Stimulated activated naive CD8-positive, alpha-beta T cell treated with anti-CD3 and anti-CD28 coated beads, Interleukin-15, Interleukin-2, amounts not matched to agents 100 U/mL and 50 U/mL, for 24 hours (primary cell): ENCODE data around the gene HBP1.
"Not testable (repeated sequence)": the region's sequence is repeated elsewhere in the genome, so short reads cannot be mapped to it uniquely, and the experiment has no call there.

Experiments used
- ATAC-seq: fragments of 150-1000 bp; cut with Tn5 transposase; one replicate; pipeline ENCODE4 v1.10.0; 2021
- DNase-seq: peaks from one replicate; pipeline ENCODE4 v3.0.0; 2021

Gene HBP1

GRCh38 chr7:107224374-107225223 is 55.8 kb downstream of the HBP1 start:
- ATAC-seq: no peak
- no peak for DNase-seq

GRCh38 chr7:107228291-107228690 is 59.5 kb downstream of the HBP1 start:
- ATAC-seq (no peak), DNase-seq (no peak)

- no peak for ATAC-seq
- DNase-seq: no peak
These were observed 61.5 kb downstream of the HBP1 start for GRCh38 chr7:107230334-107230733.

- ATAC-seq: no peak
- DNase-seq: no peak
These were observed 63.8 kb downstream of the HBP1 start for GRCh38 chr7:107232568-107233090.

GRCh38 chr7:107233174-107233573 is 64.4 kb downstream of the HBP1 start:
- DNase-seq (no peak), ATAC-seq (no peak)

GRCh38 chr7:107233981-107234380 is 65.2 kb downstream of the HBP1 start:
- DNase-seq (no peak), ATAC-seq (no peak)

GRCh38 chr7:107234436-107234835 is 65.6 kb downstream of the HBP1 start:
- no peak for DNase-seq
- ATAC-seq: no peak

- ATAC-seq: no peak
- no peak for DNase-seq
These were observed 68.1 kb downstream of the HBP1 start for GRCh38 chr7:107236862-107237261.

GRCh38 chr7:107237451-107237850 is 68.6 kb downstream of the HBP1 start:
- no peak for ATAC-seq
- no peak for DNase-seq

GRCh38 chr7:107242267-107242666 is 73.5 kb downstream of the HBP1 start:
- ATAC-seq: no peak
- DNase-seq: no peak

GRCh38 chr7:107244613-107245012 is 75.8 kb downstream of the HBP1 start:
- DNase-seq (no peak), ATAC-seq (no peak)

- not testable (repeated sequence) for DNase-seq, ATAC-seq
These were observed 78.0 kb downstream of the HBP1 start for GRCh38 chr7:107246836-107247235.

GRCh38 chr7:107248551-107249316 is 79.9 kb downstream of the HBP1 start:
- DNase-seq (no peak), ATAC-seq (no peak)

- DNase-seq (no peak), ATAC-seq (no peak)
These were observed 83.2 kb downstream of the HBP1 start for GRCh38 chr7:107251963-107252362.
